Endothelial cell of umbilical vein (primary cell): ENCODE results near the gene GTF3C5. TPM values are rescaled to one million over a fixed set of nuclear protein-coding genes. Genes with fewer than 3 reads are reported as not detected.

ENCODE experiments used
- BruUV-seq: library from RNA; stranded (reverse); fragments of 400-500 nt; replicated peaks from 2 replicates; lab custom pipeline; 2021; lab: Mats Ljungman, UMichigan
- CTCF ChIA-PET: fragments of 300-600, 350-600 bp; sonication (Branson Sonifier 250); formaldehyde crosslinking; loops from one replicate; lab custom pipeline; 2021; ENCODE audit warnings: antibody characterized with exemption, inconsistent platforms; lab: Charles Lee
- POLR2A ChIA-PET: fragments of 300-600, 350-600 bp; sonication (Branson Sonifier 250); formaldehyde crosslinking; loops from one replicate; lab custom pipeline; 2021; ENCODE audit warnings: antibody characterized with exemption, inconsistent platforms; lab: Charles Lee
- DNase-seq: peaks from one replicate; pipeline ENCODE4 v3.0.0-alpha.2; 2011; ENCODE audit warnings: low read depth, low spot score
- FAIRE-seq: peaks from 2 replicates; lab custom pipeline; 2011; peaks lifted over from hg19 to GRCh38; lab: Jason Lieb, UNC
- H2AFZ ChIP-seq: 2 replicates; pipeline ENCODE4 v1.6.0; 2012; ENCODE audit warnings: low read depth, low read length, control low read depth, inconsistent platforms
- H3K27ac ChIP-seq: 2 replicates; pipeline ENCODE4 v1.5.1; 2011; ENCODE audit warnings: low read depth, mild to moderate bottlenecking, control low read depth, low read length, moderate library complexity; ENCODE audit not compliant: insufficient read depth
- H3K27me3 ChIP-seq, 2 experiments: 2 replicates each; pipeline versions ENCODE4 v1.6.0 to v1.6.1; 2011; ENCODE audit warnings: low read length in 2 of 2, mixed read lengths in 1 of 2; ENCODE audit not compliant: control insufficient read depth in 2 of 2, insufficient read depth in 2 of 2
- H3K36me3 ChIP-seq, 2 experiments: 2 replicates in 1 of 2; 3 replicates in 1 of 2; pipeline ENCODE4 v1.5.1; 2011; ENCODE audit warnings: low read length in 2 of 2, mild to moderate bottlenecking in 1 of 2, moderate library complexity in 1 of 2; ENCODE audit not compliant: control insufficient read depth in 2 of 2, insufficient read depth in 2 of 2; ENCODE audit errors: extremely low read depth in 1 of 2
- H3K4me1 ChIP-seq: 3 replicates; pipeline ENCODE4 v1.5.1; 2011; ENCODE audit warnings: mild to moderate bottlenecking, low read length; ENCODE audit not compliant: control insufficient read depth, insufficient read depth; ENCODE audit errors: extremely low read depth
- H3K4me2 ChIP-seq: 2 replicates; pipeline ENCODE4 v1.6.1; 2011; ENCODE audit warnings: low read length, control low read depth, mixed read lengths; ENCODE audit not compliant: insufficient read depth
- H3K4me3 ChIP-seq, 3 experiments: fragments of 200-600 bp in 1 of 3; sonication (generic), shearing (Covaris generic) in 1 of 3; replicated peaks in 1 of 3; 2 replicates each; pipeline ENCODE4 v1.5.1; 2011 to 2016; ENCODE audit warnings: control low read depth in 3 of 3, low read length in 3 of 3, mild to moderate bottlenecking in 2 of 3, inconsistent platforms in 1 of 3, low read depth in 1 of 3, moderate library complexity in 1 of 3; ENCODE audit not compliant: insufficient read depth in 1 of 3
- H3K79me2 ChIP-seq: 2 replicates; pipeline ENCODE4 v1.6.0; 2012; ENCODE audit warnings: low read length, inconsistent platforms; ENCODE audit not compliant: control insufficient read depth, insufficient read depth
- H3K9ac ChIP-seq: replicated peaks from 2 replicates; pipeline ENCODE3; 2011; ENCODE audit warnings: low read length, control low read depth; ENCODE audit not compliant: insufficient read depth; ENCODE audit errors: extremely low read depth
- H3K9me1 ChIP-seq: replicated peaks from 3 replicates; pipeline ENCODE4 v1.6.0; 2011; ENCODE audit warnings: mild to moderate bottlenecking, low read length; ENCODE audit not compliant: control insufficient read depth, insufficient read depth; ENCODE audit errors: extremely low read depth
- H3K9me3 ChIP-seq: replicated peaks from 2 replicates; pipeline ENCODE4 v1.5.1; 2012; ENCODE audit warnings: low read length, inconsistent platforms; ENCODE audit not compliant: control insufficient read depth, insufficient read depth
- H4K20me1 ChIP-seq: replicated peaks from 2 replicates; pipeline ENCODE3; 2011; ENCODE audit warnings: mild to moderate bottlenecking, low read length; ENCODE audit not compliant: control insufficient read depth, insufficient read depth; ENCODE audit errors: extremely low read depth
- EZH2 ChIP-seq: IDR thresholded peaks from 2 replicates; pipeline ENCODE4 v1.6.1; 2012; ENCODE audit warnings: borderline replicate concordance, low read depth, mild to moderate bottlenecking, moderate library complexity, low read length, inconsistent platforms; ENCODE audit not compliant: severe bottlenecking
- FOS ChIP-seq: IDR thresholded peaks from 2 replicates; pipeline ENCODE4 v1.6.1; 2011; ENCODE audit warnings: mild to moderate bottlenecking, low read length, moderate library complexity, borderline replicate concordance; ENCODE audit not compliant: insufficient read depth
- GATA2 ChIP-seq: IDR thresholded peaks from 2 replicates; pipeline ENCODE4 v1.7.0; 2011; ENCODE audit warnings: low read depth, mild to moderate bottlenecking, moderate library complexity, mixed read lengths, low read length; ENCODE audit not compliant: insufficient read length, insufficient read depth
- JUN ChIP-seq: IDR thresholded peaks from 2 replicates; pipeline ENCODE4 v1.6.1; 2011; ENCODE audit warnings: borderline replicate concordance, low read depth; ENCODE audit not compliant: insufficient read length, insufficient read depth
- MYC ChIP-seq: IDR thresholded peaks from one replicate; pipeline ENCODE4 v1.6.1; 2011; ENCODE audit warnings: mild to moderate bottlenecking, low read depth, low read length
- POLR2A ChIP-seq: IDR thresholded peaks from 2 replicates; pipeline ENCODE4 v1.6.1; 2012; ENCODE audit warnings: low read depth, mild to moderate bottlenecking, control low read depth, low read length
- POLR2AphosphoS5 ChIP-seq: IDR thresholded peaks from 2 replicates; pipeline ENCODE4 v1.6.1; 2012; ENCODE audit warnings: low read depth, mild to moderate bottlenecking, control low read depth, low read length, moderate library complexity; ENCODE audit not compliant: insufficient read depth
- dilution Hi-C: fragments of 300-500 bp; cut with MboI; formaldehyde crosslinking; loops from one replicate; pipeline ENCODE4 v1.15.0; 2019; ENCODE audit warnings: low sequenced_read_pairs; ENCODE audit not compliant: extremely low pct_ligation_motif_present
- intact Hi-C: fragments of 100-400 bp; cut with micrococcal nuclease; formaldehyde crosslinking; loops from one replicate; pipeline ENCODE4 v1.10.0; 2022
- polyA plus RNA-seq, 4 experiments: library from polyadenylated mRNA; depleted of rRNA in 3 of 4; stranded (reverse) in 3 of 4; unstranded in 1 of 4; fragments of >200 nt; gene quantifications; 2 replicates each; pipeline versions ENCODE4 v1.2.1 to v1.2.3, GENCODE V29; 2011 to 2012; ENCODE audit warnings: missing spikeins in 1 of 4
- total RNA-seq: library from RNA; stranded (reverse); gene quantifications from 2 replicates; pipeline ENCODE4 v1.2.3, GENCODE V29; 2021
- TF ChIP-seq, protein P1 (sequence below): IDR thresholded peaks from 2 replicates; pipeline ENCODE4 v1.6.1; 2011; ENCODE audit not compliant: insufficient read depth, insufficient read length
- TF ChIP-seq, protein P2 (sequence below), 2 donors: IDR thresholded peaks; 1 replicate in 1 of 2; 2 replicates in 1 of 2; pipeline ENCODE4 v1.5.1; 2011; ENCODE audit warnings: low read length in 2 of 2, mild to moderate bottlenecking in 2 of 2, moderate library complexity in 2 of 2, control low read depth in 1 of 2, inconsistent platforms in 1 of 2, low read depth in 1 of 2; ENCODE audit not compliant: insufficient read depth in 1 of 2; ENCODE audit errors: extremely low read depth in 1 of 2

The GTF3C5 gene
- total and polyA plus RNA-seq, 2 donors (not counting 3 experiments of a cell fraction or from before 2014, with no cell fraction given): 65.6 to 73.8 TPM

DNA sequence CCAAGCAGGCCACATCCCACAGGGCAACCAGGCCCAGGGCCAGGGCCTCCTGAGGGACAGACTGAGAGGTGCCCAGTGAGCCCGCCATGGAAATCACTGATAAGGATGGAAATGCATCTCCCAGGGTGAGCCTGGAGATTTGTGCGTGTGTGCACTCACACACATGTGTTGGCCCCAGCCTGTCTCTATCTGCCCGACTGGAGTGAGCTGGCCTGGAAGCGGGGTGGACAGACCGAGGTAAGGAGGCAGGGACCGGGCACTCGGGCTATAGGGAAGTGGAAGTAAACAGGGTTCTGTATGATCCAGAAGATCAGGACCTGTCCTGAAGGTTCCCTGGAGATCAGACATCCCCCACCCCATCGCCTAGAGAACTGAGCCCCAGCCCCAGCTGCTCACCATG is 34.9 kb upstream of the GTF3C5 start:
- Histone ChIP-seq H3K27me3 (peaks cover 0 to 11% of the 10 kb centered on the region in 2 experiments), H3K4me3 (no peak overlapping the region), H3K9me1 (no peaks in the 10 kb centered on the region), H3K36me3 (no peaks in the 10 kb centered on the region), H3K4me1 (no peaks in the 10 kb centered on the region), H3K27ac (no peak overlapping the region), H3K79me2 (no peaks in the 10 kb centered on the region), H3K9ac (no peak overlapping the region), H4K20me1 (no peaks in the 10 kb centered on the region), H3K9me3 (no peaks in the 10 kb centered on the region), H3K4me2 (no peak overlapping the region), H2AFZ (no peak overlapping the region)
- ChIA-PET POLR2A (no interaction called here), CTCF (interaction anchor here (2.7 kb wide), 1 partner anchor 18 kb away, joined by 8 read pairs; the partner anchor contains the start of gene GFI1B)
- FAIRE-seq (no peak), DNase-seq (no peak)
- intact Hi-C loops: no loop called here
- no TSS peak for BruUV-seq
- dilution Hi-C loops: no loop called here
- TF ChIP-seq POLR2AphosphoS5 (no peak), POLR2A (no peak), JUN (no peak), MYC (no peak), FOS (no peak), EZH2 (no peak), GATA2 (no peak)
- TF ChIP-seq, protein P1, sequence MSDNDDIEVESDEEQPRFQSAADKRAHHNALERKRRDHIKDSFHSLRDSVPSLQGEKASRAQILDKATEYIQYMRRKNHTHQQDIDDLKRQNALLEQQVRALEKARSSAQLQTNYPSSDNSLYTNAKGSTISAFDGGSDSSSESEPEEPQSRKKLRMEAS: no peak
- TF ChIP-seq, protein P2, sequence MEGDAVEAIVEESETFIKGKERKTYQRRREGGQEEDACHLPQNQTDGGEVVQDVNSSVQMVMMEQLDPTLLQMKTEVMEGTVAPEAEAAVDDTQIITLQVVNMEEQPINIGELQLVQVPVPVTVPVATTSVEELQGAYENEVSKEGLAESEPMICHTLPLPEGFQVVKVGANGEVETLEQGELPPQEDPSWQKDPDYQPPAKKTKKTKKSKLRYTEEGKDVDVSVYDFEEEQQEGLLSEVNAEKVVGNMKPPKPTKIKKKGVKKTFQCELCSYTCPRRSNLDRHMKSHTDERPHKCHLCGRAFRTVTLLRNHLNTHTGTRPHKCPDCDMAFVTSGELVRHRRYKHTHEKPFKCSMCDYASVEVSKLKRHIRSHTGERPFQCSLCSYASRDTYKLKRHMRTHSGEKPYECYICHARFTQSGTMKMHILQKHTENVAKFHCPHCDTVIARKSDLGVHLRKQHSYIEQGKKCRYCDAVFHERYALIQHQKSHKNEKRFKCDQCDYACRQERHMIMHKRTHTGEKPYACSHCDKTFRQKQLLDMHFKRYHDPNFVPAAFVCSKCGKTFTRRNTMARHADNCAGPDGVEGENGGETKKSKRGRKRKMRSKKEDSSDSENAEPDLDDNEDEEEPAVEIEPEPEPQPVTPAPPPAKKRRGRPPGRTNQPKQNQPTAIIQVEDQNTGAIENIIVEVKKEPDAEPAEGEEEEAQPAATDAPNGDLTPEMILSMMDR (IDR thresholded peaks at IDR 0.05; ENCODE audit: extremely low read depth in 1 of 2, insufficient read depth in 1 of 2, low read depth in 1 of 2, low read length in 2 of 2): no peak
